Ovary (tissue), 9 donors: ENCODE data around the gene SLC12A5. TPM values are rescaled to one million over a fixed set of nuclear protein-coding genes. Genes with fewer than 3 reads are reported as not detected.
"Not testable (repeated sequence)": the region's sequence is repeated elsewhere in the genome, so short reads cannot be mapped to it uniquely, and the experiment has no call there.

Source experiments
- DNase-seq, 5 donors: peaks; one replicate each; pipeline ENCODE4 v3.0.0-alpha.2; 2019 to 2020
- H3K27ac ChIP-seq, 2 donors: fragments of 200-600 bp; one replicate each; pipeline versions ENCODE4 v1.5.1 to v1.8.0; 2019 to 2022
- H3K27me3 ChIP-seq: fragments of 200-600 bp; one replicate; pipeline ENCODE4 v1.8.0; 2022
- H3K36me3 ChIP-seq: fragments of 200-600 bp; sonication (generic); one replicate; pipeline ENCODE4 v1.5.1; 2019
- H3K4me1 ChIP-seq: one replicate; pipeline ENCODE4 v1.8.1; 2013; ENCODE audit warnings: mild to moderate bottlenecking, moderate library complexity; ENCODE audit not compliant: insufficient read depth
- H3K4me3 ChIP-seq: fragments of 200-600 bp; sonication (generic); one replicate; pipeline ENCODE4 v1.5.1; 2017
- H3K9me3 ChIP-seq, 2 donors: fragments of 200-600 bp in 1 of 2; sonication (generic) in 1 of 2; one replicate each; pipeline versions ENCODE4 v1.5.1 to v1.8.1; 2013 to 2019; ENCODE audit warnings: mild to moderate bottlenecking in 1 of 2, moderate library complexity in 1 of 2
- EP300 ChIP-seq: sonication (generic); formaldehyde crosslinking; IDR thresholded peaks from one replicate; pipeline ENCODE4 v1.6.1; 2017; ENCODE audit warnings: antibody characterized with exemption
- POLR2A ChIP-seq: fragments of 450-650 bp; IDR thresholded peaks from one replicate; pipeline ENCODE4 v1.6.1; 2017; ENCODE audit warnings: antibody characterized with exemption, mild to moderate bottlenecking, moderate library complexity
- WGBS, 3 donors: extraction: QIAGEN DNeasy Blood & Tissue Kit in 1 of 3; methylation state at CpG; one replicate each; pipeline versions ENCODE4 v1.1.5 to v1.1.7; 2013 to 2017; 5-methylcytosine and 5-hydroxymethylcytosine counted together
- intact Hi-C, 4 donors: fragments of 100-400 bp; cut with DNase I; formaldehyde crosslinking; loops; one replicate each; pipeline versions ENCODE4 v1.11.0 to v1.15.1; 2022 to 2023
- polyA plus RNA-seq, 2 donors: library from polyadenylated mRNA; stranded (reverse); fragments of 200-250 nt in 1 of 2; fragments of 350-450 nt in 1 of 2; fragmentation: Illumina TruSeq in 1 of 2; extraction: RNeasy Lipid Tissue Mini Kit (QIAGEN cat#74804) in 1 of 2; gene quantifications; one replicate each; pipeline ENCODE4 v1.2.3, GENCODE V29; 2013 to 2014
- total RNA-seq, 7 donors: library from RNA; depleted of rRNA in 2 of 7; stranded (reverse); fragments of >200 nt in 2 of 7; fragmentation: NEBNext Ultra II Directional in 3 of 7; extraction: Animal tissue kit (Norgen Biotek cat#: 25700) in 3 of 7; gene quantifications; one replicate each; pipeline versions ENCODE4 v1.1.0 to v1.2.4, GENCODE V29; 2016 to 2023
- TF ChIP-seq, protein P1 (sequence below), 3 donors: fragments of 450-650 bp in 2 of 3; fragments of 200-600 bp in 1 of 3; IDR thresholded peaks; one replicate each; pipeline versions ENCODE4 v1.5.1 to v1.8.0; 2016 to 2022; ENCODE audit warnings: antibody characterized with exemption in 3 of 3, mild to moderate bottlenecking in 1 of 3
- donor health status: DM: no; HTN: no; CAD: no; lungs with moderate emphysema.
- donor health status: DM: no; HTN: no; CAD: no.
- donor health status: Bipolar disorder and iron deficiency.
- donor health status: DM: yes; HTN: yes; CAD: no.
- donor health status: DM: no; HTN: no; CAD: no.
- donor health status: DM: yes; HTN: yes; CAD: no.

SLC12A5 gene
- total and polyA plus RNA-seq, 9 donors: 1.1 to 3.8 (median 1.4) TPM; not detected in 2

DNA sequence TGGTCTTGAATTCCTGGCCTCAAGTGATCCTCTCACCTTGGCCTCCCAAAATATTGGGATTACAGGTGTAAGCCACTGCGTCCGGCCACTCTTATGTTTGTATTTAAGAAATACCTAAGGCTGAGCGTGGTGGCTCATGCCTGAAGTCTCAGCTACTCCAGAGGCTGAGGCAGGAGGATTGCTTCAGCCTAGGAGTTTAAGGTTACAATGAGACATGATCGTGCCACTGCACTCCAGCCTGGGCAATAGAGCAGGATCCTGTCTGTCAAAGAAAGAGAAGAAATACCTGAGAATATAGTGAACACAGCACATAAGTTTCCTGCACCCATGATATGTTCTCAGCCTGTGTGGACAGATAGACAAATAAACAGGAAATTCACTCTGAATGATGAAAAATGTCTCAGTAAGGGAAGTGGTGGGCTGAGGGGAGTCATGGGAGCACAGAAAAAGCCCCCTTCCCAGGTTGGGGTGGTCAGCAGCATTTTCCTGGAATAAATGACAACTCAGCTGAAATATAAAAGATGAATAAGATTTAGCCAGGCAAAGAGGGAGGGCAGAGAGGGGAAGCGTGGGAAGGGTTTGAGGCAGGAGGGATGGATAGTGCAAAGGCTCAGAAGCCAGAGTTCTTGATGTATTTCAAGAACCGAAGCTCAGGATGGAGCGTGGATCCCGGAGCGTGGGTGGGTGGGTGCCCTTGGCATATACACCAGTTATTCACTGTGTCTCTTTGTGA is 34.1 kb upstream of the SLC12A5 start:
- TF ChIP-seq, protein P1, sequence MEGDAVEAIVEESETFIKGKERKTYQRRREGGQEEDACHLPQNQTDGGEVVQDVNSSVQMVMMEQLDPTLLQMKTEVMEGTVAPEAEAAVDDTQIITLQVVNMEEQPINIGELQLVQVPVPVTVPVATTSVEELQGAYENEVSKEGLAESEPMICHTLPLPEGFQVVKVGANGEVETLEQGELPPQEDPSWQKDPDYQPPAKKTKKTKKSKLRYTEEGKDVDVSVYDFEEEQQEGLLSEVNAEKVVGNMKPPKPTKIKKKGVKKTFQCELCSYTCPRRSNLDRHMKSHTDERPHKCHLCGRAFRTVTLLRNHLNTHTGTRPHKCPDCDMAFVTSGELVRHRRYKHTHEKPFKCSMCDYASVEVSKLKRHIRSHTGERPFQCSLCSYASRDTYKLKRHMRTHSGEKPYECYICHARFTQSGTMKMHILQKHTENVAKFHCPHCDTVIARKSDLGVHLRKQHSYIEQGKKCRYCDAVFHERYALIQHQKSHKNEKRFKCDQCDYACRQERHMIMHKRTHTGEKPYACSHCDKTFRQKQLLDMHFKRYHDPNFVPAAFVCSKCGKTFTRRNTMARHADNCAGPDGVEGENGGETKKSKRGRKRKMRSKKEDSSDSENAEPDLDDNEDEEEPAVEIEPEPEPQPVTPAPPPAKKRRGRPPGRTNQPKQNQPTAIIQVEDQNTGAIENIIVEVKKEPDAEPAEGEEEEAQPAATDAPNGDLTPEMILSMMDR (IDR thresholded peaks at IDR 0.05): no peak
- TF ChIP-seq EP300 (no peak), POLR2A (no peak)
- Histone ChIP-seq H3K9me3 (no peaks in the 10 kb centered on the region), H3K36me3 (no peaks in the 10 kb centered on the region), H3K27ac (no peak overlapping the region), H3K4me1 (no peaks in the 10 kb centered on the region), H3K4me3 (no peak overlapping the region), H3K27me3 (no peaks in the 10 kb centered on the region)
- WGBS, 3 donors: 43 to 66% (median 52%) methylated on average over 9 of the region's 9 CpGs
- DNase-seq: no peak
- intact Hi-C loops: no loop called here

GRCh38 chr20:45995495-45996097 is 33.4 kb upstream of the SLC12A5 start:
- 62 to 75% (median 69%) methylated on average over 6 of the region's 6 CpGs for WGBS, 3 donors
- H3K27me3 ChIP-seq: not testable (repeated sequence)

GRCh38 chr20:45997187-45997586 is 31.8 kb upstream of the SLC12A5 start:
- Histone ChIP-seq H3K9me3 (no peaks in the 10 kb centered on the region), H3K27me3 (no peaks in the 10 kb centered on the region), H3K4me3 (no peak overlapping the region), H3K4me1 (no peaks in the 10 kb centered on the region), H3K27ac (no peak overlapping the region), H3K36me3 (no peaks in the 10 kb centered on the region)
- no peak for DNase-seq
- intact Hi-C loops: no loop called here
- TF ChIP-seq POLR2A: no peak
- TF ChIP-seq, protein P1 (IDR thresholded peaks at IDR 0.05): no peak
- no peak for TF ChIP-seq EP300
- 33 to 51% (median 42%) methylated on average over 3 of the region's 3 CpGs for WGBS, 3 donors

More at GRCh38 chr20:45995495-45996097, 33.4 kb upstream of the SLC12A5 start:
- DNase-seq, H3K27ac ChIP-seq, H3K9me3 ChIP-seq, H3K4me1 ChIP-seq, intact Hi-C loops, H3K4me3 ChIP-seq, H3K36me3 ChIP-seq: not testable (repeated sequence)

GRCh38 chr20:45998337-45998736 is 30.7 kb upstream of the SLC12A5 start:
- Histone ChIP-seq H3K27ac (no peak overlapping the region), H3K36me3 (no peaks in the 10 kb centered on the region), H3K4me3 (no peak overlapping the region), H3K4me1 (no peaks in the 10 kb centered on the region), H3K9me3 (no peaks in the 10 kb centered on the region), H3K27me3 (no peaks in the 10 kb centered on the region)
- DNase-seq: no peak
- WGBS, 3 donors: 37 to 57% (median 48%) methylated on average over 2 of the region's 2 CpGs
- TF ChIP-seq, protein P1 (IDR thresholded peaks at IDR 0.05): no peak
- TF ChIP-seq POLR2A: no peak
- TF ChIP-seq EP300: no peak
- intact Hi-C loops: no loop called here

DNA sequence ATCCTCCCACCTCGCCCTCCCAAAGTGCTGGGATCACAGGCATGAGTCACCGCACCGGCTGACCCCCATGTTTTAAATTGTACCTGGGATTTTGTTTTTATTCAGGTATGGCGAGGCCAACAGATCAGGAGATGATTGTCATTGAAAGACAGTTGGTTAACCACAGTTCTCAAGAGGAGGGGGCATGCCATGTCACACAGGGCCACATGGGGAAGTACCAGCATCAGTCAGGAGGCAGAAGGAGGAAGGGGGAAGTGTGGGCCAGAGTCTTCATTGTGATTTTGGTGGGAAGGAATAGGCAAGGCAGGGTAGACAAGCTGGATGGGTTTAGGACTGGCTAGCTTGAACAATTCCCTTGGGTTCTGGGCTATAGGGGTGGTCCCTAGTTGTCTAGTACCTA is 30.3 kb upstream of the SLC12A5 start:
- Histone ChIP-seq H3K27me3 (no peaks in the 10 kb centered on the region), H3K4me1 (no peaks in the 10 kb centered on the region), H3K36me3 (no peaks in the 10 kb centered on the region), H3K9me3 (no peaks in the 10 kb centered on the region), H3K4me3 (no peak overlapping the region), H3K27ac (no peak overlapping the region)
- TF ChIP-seq, protein P1 (IDR thresholded peaks at IDR 0.05): no peak
- TF ChIP-seq POLR2A (no peak), EP300 (no peak)
- no peak for DNase-seq
- intact Hi-C loops: no loop called here
- WGBS, 3 donors: 68 to 77% (median 73%) methylated on average over 4 of the region's 4 CpGs
